ENCODE results near the gene DMXL2. TPM values are rescaled to one million over a fixed set of nuclear protein-coding genes. Genes with fewer than 3 reads are reported as not detected.
"Not testable (repeated sequence)": the region's sequence is repeated elsewhere in the genome, so short reads cannot be mapped to it uniquely, and the experiment has no call there.

Gene DMXL2
- 21.3 TPM for polyA plus RNA-seq (ENCODE audit: insufficient read length)

- DNase-seq (ENCODE audit: low read depth): peak; percentile 51
Measured at GRCh38 chr15:51622604-51623370, at the start of gene DMXL2. Gene DMXL2, minus strand, starts transcription at chr15:51622771. Its CDS starts 226 bp downstream, at chr15:51622545.

- no peak for DNase-seq (ENCODE audit: low read depth)
Measured at GRCh38 chr15:51672155-51672687, 49.6 kb upstream of the DMXL2 start.

GRCh38 chr15:51669381-51669780, 46.8 kb upstream of the DMXL2 start:
- no peak for DNase-seq (ENCODE audit: low read depth)

GRCh38 chr15:51668446-51668845, 45.9 kb upstream of the DMXL2 start:
- no peak for DNase-seq (ENCODE audit: low read depth)

- no peak for DNase-seq (ENCODE audit: low read depth)
Measured at GRCh38 chr15:51667478-51667877, 44.9 kb upstream of the DMXL2 start.

- DNase-seq (ENCODE audit: low read depth): no peak
Measured at GRCh38 chr15:51661072-51661471, 38.5 kb upstream of the DMXL2 start.

- no peak for DNase-seq (ENCODE audit: low read depth)
Measured at GRCh38 chr15:51658664-51659063, 36.1 kb upstream of the DMXL2 start.

GRCh38 chr15:51655401-51656057, 33.0 kb upstream of the DMXL2 start:
- DNase-seq (ENCODE audit: low read depth): not testable (repeated sequence)

GRCh38 chr15:51652084-51652668, 29.6 kb upstream of the DMXL2 start:
- no peak for DNase-seq (ENCODE audit: low read depth)

GRCh38 chr15:51649659-51650521, 27.3 kb upstream of the DMXL2 start:
- DNase-seq (ENCODE audit: low read depth): peak; percentile 63

GRCh38 chr15:51648643-51649042, 26.1 kb upstream of the DMXL2 start:
- DNase-seq (ENCODE audit: low read depth): not testable (repeated sequence)

GRCh38 chr15:51648101-51648500, 25.5 kb upstream of the DMXL2 start:
- not testable (repeated sequence) for DNase-seq (ENCODE audit: low read depth)

- no peak for DNase-seq (ENCODE audit: low read depth)
Measured at GRCh38 chr15:51647128-51647562, 24.6 kb upstream of the DMXL2 start.

GRCh38 chr15:51642696-51643095, 20.1 kb upstream of the DMXL2 start:
- DNase-seq (ENCODE audit: low read depth): no peak

GRCh38 chr15:51641490-51642130, 19.0 kb upstream of the DMXL2 start:
- no peak for DNase-seq (ENCODE audit: low read depth)

- no peak for DNase-seq (ENCODE audit: low read depth)
Measured at GRCh38 chr15:51634591-51635198, 12.1 kb upstream of the DMXL2 start.

GRCh38 chr15:51629612-51630011, 7.0 kb upstream of the DMXL2 start:
- no peak for DNase-seq (ENCODE audit: low read depth)

GRCh38 chr15:51625236-51625635, 2.7 kb upstream of the DMXL2 start:
- DNase-seq (ENCODE audit: low read depth): no peak

GRCh38 chr15:51624022-51624421, 1.5 kb upstream of the DMXL2 start:
- no peak for DNase-seq (ENCODE audit: low read depth)

- DNase-seq (ENCODE audit: low read depth): no peak
Measured at GRCh38 chr15:51623386-51623938, 891 bp upstream of the DMXL2 start.

Measured in forelimb muscle (tissue), 1 donor.